Activated CD8-positive, alpha-beta T cell treated with anti-CD3 and anti-CD28 coated beads for 36 hours (primary cell): ENCODE results near the gene NBEA. TPM values are rescaled to one million over a fixed set of nuclear protein-coding genes. Genes with fewer than 3 reads are reported as not detected.

Source experiments
- ATAC-seq: fragments of 200-7000 bp; cut with Tn5 transposase; one replicate; pipeline ENCODE4 v1.10.0; 2021; ENCODE audit warnings: mild to moderate bottlenecking, moderate library complexity
- CTCF ChIA-PET: fragments of 350-600 bp; sonication (Branson Sonifier 250); formaldehyde crosslinking; loops from one replicate; lab custom pipeline; 2021; ENCODE audit warnings: antibody characterized with exemption; lab: Charles Lee
- POLR2A ChIA-PET: fragments of 350-600 bp; sonication (Branson Sonifier 250); formaldehyde crosslinking; loops from one replicate; lab custom pipeline; 2021; ENCODE audit warnings: antibody characterized with exemption; lab: Charles Lee
- DNase-seq: peaks from one replicate; pipeline ENCODE4 v3.0.0-alpha.2; 2020
- H3K27ac Mint-ChIP-seq: one replicate; pipeline ENCODE4 v1.8.0; 2021; ENCODE audit warnings: mild to moderate bottlenecking, mixed read lengths
- H3K27me3 Mint-ChIP-seq: one replicate; pipeline ENCODE4 v1.8.0; 2021; ENCODE audit warnings: mixed read lengths
- H3K36me3 Mint-ChIP-seq: one replicate; pipeline ENCODE4 v1.8.0; 2021; ENCODE audit warnings: low read depth, mixed read lengths
- H3K4me1 Mint-ChIP-seq: one replicate; pipeline ENCODE4 v1.8.0; 2021; ENCODE audit warnings: low read depth, mixed read lengths
- H3K4me3 Mint-ChIP-seq: one replicate; pipeline ENCODE4 v1.8.0; 2021; ENCODE audit warnings: mild to moderate bottlenecking, moderate library complexity, mixed read lengths
- H3K9me3 Mint-ChIP-seq: one replicate; pipeline ENCODE4 v1.8.0; 2021; ENCODE audit warnings: mixed read lengths
- intact Hi-C: fragments of 100-400 bp; cut with micrococcal nuclease; formaldehyde crosslinking; loops from one replicate; pipeline ENCODE4 v1.10.0; 2022
- total RNA-seq, 2 experiments: library from RNA; stranded (reverse); gene quantifications; one replicate each; pipeline ENCODE4 v1.2.3, GENCODE V29; 2021
- TF ChIP-seq, protein P1 (sequence below): fragments of 200-600 bp; IDR thresholded peaks from one replicate; pipeline ENCODE4 v1.8.0; 2022; ENCODE audit warnings: antibody characterized with exemption, mild to moderate bottlenecking

NBEA gene
- total RNA-seq, 2 experiments from 2014 or later, result 0.38 to 0.60 TPM

- H3K27ac Mint-ChIP-seq, result no peak overlapping the region
- peaks cover 10% of the 10 kb centered on the region for H3K27me3 Mint-ChIP-seq
- TF ChIP-seq, protein P1, sequence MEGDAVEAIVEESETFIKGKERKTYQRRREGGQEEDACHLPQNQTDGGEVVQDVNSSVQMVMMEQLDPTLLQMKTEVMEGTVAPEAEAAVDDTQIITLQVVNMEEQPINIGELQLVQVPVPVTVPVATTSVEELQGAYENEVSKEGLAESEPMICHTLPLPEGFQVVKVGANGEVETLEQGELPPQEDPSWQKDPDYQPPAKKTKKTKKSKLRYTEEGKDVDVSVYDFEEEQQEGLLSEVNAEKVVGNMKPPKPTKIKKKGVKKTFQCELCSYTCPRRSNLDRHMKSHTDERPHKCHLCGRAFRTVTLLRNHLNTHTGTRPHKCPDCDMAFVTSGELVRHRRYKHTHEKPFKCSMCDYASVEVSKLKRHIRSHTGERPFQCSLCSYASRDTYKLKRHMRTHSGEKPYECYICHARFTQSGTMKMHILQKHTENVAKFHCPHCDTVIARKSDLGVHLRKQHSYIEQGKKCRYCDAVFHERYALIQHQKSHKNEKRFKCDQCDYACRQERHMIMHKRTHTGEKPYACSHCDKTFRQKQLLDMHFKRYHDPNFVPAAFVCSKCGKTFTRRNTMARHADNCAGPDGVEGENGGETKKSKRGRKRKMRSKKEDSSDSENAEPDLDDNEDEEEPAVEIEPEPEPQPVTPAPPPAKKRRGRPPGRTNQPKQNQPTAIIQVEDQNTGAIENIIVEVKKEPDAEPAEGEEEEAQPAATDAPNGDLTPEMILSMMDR, result no peak
- no peaks in the 10 kb centered on the region for H3K36me3 Mint-ChIP-seq
- CTCF ChIA-PET, result interaction anchor here (0.5 kb wide), 1 partner anchor 31 kb away, joined by 3 read pairs; no protein-coding TSS in a partner anchor
- H3K4me1 Mint-ChIP-seq, result no peaks in the 10 kb centered on the region
- no peak for DNase-seq
- no peak for ATAC-seq
- intact Hi-C loops, result no loop called here
- POLR2A ChIA-PET, result no interaction called here
- no peaks in the 10 kb centered on the region for H3K9me3 Mint-ChIP-seq
- H3K4me3 Mint-ChIP-seq, result no peak overlapping the region
Observed at GRCh38 chr13:34900288-34900739, 41.8 kb upstream of the NBEA start.

DNA sequence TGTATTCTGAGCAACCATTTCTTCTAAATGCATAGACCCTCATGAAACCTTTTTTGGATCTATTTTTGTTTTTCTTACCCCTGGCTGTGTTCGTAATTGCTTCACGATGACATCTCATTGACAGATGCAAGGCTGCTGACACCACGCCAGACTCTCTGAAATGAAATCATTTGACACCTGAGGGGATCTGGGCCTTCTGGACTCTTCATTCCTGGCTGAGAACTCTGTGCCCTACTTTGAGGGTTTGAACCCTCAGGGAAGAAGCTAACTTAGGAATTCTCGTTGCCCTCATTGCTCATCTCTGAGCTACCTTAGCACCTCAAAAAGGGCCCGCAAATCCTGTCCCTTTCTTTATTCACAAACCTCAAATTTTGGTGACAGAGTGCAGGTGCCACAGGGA is 40.5 kb upstream of the NBEA start:
- Mint-ChIP-seq H3K27ac (no peak overlapping the region), H3K4me3 (no peak overlapping the region), H3K9me3 (no peaks in the 10 kb centered on the region), H3K27me3 (peaks cover 10% of the 10 kb centered on the region), H3K4me1 (no peaks in the 10 kb centered on the region), H3K36me3 (no peaks in the 10 kb centered on the region)
- intact Hi-C loops, result no loop called here
- TF ChIP-seq, protein P1, result no peak
- no peak for ATAC-seq
- POLR2A ChIA-PET, result no interaction called here
- DNase-seq, result no peak
- CTCF ChIA-PET, result no interaction called here

- TF ChIP-seq, protein P1, result no peak
- POLR2A ChIA-PET, result no interaction called here
- intact Hi-C loops, result no loop called here
- Mint-ChIP-seq H3K4me1 (no peaks in the 10 kb centered on the region), H3K27ac (no peak overlapping the region), H3K4me3 (no peak overlapping the region), H3K27me3 (peaks cover 10% of the 10 kb centered on the region), H3K9me3 (no peaks in the 10 kb centered on the region), H3K36me3 (no peaks in the 10 kb centered on the region)
- ATAC-seq (no peak), DNase-seq (no peak)
- CTCF ChIA-PET, result no interaction called here
Observed at GRCh38 chr13:34911159-34911558, 30.9 kb upstream of the NBEA start.

- ATAC-seq (no peak), DNase-seq (no peak)
- ChIA-PET POLR2A (no interaction called here), CTCF (no interaction called here)
- Mint-ChIP-seq H3K4me3 (no peak overlapping the region), H3K4me1 (no peaks in the 10 kb centered on the region), H3K27me3 (peaks cover 10% of the 10 kb centered on the region), H3K27ac (no peak overlapping the region), H3K9me3 (no peaks in the 10 kb centered on the region), H3K36me3 (no peaks in the 10 kb centered on the region)
- TF ChIP-seq, protein P1, result no peak
- intact Hi-C loops, result no loop called here
Observed at GRCh38 chr13:34913040-34913439, 29.0 kb upstream of the NBEA start.

DNA sequence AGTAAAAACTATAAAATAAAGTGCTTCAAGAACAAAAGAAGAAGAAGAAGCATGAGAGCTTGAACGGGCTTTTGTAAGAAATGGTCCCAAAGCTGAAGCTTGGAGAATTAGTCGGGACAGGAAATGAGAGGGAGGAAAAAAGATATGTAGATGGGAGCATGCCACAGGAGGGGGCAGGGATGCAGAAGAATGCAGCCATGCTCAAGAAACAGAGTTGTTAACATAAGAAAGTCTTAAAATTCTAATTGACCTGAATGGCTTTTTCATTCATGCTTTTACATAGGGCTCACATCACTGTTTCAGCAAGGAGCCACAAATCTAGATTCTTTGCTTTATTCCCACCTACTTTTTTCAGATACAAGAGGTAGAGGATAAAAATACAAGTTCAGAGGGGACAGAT is 27.7 kb upstream of the NBEA start:
- ChIA-PET POLR2A (no interaction called here), CTCF (no interaction called here)
- Mint-ChIP-seq H3K4me3 (no peak overlapping the region), H3K27me3 (peaks cover 12% of the 10 kb centered on the region), H3K36me3 (no peaks in the 10 kb centered on the region), H3K27ac (no peak overlapping the region), H3K9me3 (no peaks in the 10 kb centered on the region), H3K4me1 (no peaks in the 10 kb centered on the region)
- ATAC-seq (no peak), DNase-seq (no peak)
- intact Hi-C loops, result no loop called here
- TF ChIP-seq, protein P1, result no peak
